ENCODE results near the gene AGAP1.

DNA sequence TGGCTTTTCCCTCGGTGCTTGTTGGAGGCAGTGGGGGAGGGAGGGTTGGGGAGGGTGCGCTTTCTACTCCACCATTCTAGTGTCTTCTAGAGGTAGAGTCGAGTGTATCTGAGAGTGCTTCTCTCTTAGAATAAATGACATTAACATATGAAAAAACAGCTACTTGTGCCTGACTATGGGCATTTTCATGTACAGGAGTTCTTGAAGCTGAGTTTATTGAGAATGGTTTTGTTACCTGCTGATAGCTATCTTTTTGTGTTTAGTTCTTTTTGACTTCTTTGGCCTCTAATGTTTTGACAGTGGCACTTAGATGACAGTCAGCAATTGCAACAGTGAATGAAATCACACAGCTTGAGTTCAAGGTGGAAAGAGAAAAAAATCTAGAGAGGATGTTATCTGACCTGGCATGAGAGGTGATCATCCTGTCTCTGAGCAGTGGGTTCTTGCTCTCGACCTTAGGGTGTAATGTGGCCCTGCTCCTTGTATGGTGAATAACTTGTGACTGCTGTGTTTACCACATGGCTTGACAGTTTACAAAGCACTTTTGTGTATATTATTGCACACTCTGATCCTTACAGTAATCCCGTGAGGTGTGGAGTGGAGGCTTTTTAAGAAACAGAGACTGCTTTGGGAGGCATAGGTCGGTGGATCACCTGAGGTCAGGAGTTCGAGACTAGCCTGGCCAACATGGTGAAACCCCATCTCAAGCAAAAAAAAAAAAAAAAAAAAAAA is 86.7 kb downstream of the AGAP1 start:
- TF ChIP-seq POLR2A (IDR thresholded peaks at IDR 0.05): no peak
- TF ChIP-seq, protein P1, sequence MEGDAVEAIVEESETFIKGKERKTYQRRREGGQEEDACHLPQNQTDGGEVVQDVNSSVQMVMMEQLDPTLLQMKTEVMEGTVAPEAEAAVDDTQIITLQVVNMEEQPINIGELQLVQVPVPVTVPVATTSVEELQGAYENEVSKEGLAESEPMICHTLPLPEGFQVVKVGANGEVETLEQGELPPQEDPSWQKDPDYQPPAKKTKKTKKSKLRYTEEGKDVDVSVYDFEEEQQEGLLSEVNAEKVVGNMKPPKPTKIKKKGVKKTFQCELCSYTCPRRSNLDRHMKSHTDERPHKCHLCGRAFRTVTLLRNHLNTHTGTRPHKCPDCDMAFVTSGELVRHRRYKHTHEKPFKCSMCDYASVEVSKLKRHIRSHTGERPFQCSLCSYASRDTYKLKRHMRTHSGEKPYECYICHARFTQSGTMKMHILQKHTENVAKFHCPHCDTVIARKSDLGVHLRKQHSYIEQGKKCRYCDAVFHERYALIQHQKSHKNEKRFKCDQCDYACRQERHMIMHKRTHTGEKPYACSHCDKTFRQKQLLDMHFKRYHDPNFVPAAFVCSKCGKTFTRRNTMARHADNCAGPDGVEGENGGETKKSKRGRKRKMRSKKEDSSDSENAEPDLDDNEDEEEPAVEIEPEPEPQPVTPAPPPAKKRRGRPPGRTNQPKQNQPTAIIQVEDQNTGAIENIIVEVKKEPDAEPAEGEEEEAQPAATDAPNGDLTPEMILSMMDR (IDR thresholded peaks at IDR 0.05): no peak
- TF ChIP-seq POLR2AphosphoS5 (IDR thresholded peaks at IDR 0.05): no peak
- no peak for TF ChIP-seq EP300 (IDR thresholded peaks at IDR 0.05)
